DOHH2 (cell line): ENCODE data around the gene DUSP12.

ENCODE experiments used
- H3F3A ChIP-seq: fragments of 200-600 bp; sonication (generic), shearing (Covaris generic); 2 replicates; pipeline ENCODE4 v1.6.0; 2016; ENCODE audit warnings: antibody characterized with exemption, mild to moderate bottlenecking; ENCODE audit not compliant: control insufficient read depth, insufficient read depth
- H3K27ac ChIP-seq: fragments of 200-600 bp; sonication (generic); 2 replicates; pipeline ENCODE4 v1.5.1; 2014; ENCODE audit warnings: low read depth, mild to moderate bottlenecking, low read length, moderate library complexity
- H3K27me3 ChIP-seq: fragments of 200-600 bp; sonication (generic); 2 replicates; pipeline ENCODE4 v1.6.1; 2014; ENCODE audit warnings: mild to moderate bottlenecking, low read length, mixed read lengths; ENCODE audit not compliant: control insufficient read depth
- H3K36me3 ChIP-seq: fragments of 200-600 bp; sonication (generic); 2 replicates; pipeline ENCODE4 v1.6.1; 2014; ENCODE audit warnings: mild to moderate bottlenecking, low read length, moderate library complexity, mixed read lengths; ENCODE audit not compliant: control insufficient read depth
- H3K4me1 ChIP-seq: fragments of 200-600 bp; sonication (generic); 2 replicates; pipeline ENCODE4 v1.6.1; 2014; ENCODE audit warnings: mild to moderate bottlenecking, low read length, mixed read lengths; ENCODE audit not compliant: control insufficient read depth
- H3K4me2 ChIP-seq: fragments of 200-600 bp; sonication (generic); 2 replicates; pipeline ENCODE4 v1.6.0; 2014; ENCODE audit warnings: mild to moderate bottlenecking, low read length, moderate library complexity
- H3K4me3 ChIP-seq: fragments of 200-600 bp; sonication (generic); 2 replicates; pipeline ENCODE4 v1.5.1; 2014; ENCODE audit warnings: mild to moderate bottlenecking, low read length, mixed read lengths
- H3K79me2 ChIP-seq: fragments of 200-600 bp; sonication (generic); 2 replicates; pipeline ENCODE4 v1.6.1; 2014; ENCODE audit warnings: mild to moderate bottlenecking, low read length, mixed read lengths; ENCODE audit not compliant: control insufficient read depth
- H3K9me2 ChIP-seq: fragments of 200-600 bp; sonication (generic); replicated peaks from 2 replicates; pipeline ENCODE4 v1.6.1; 2014; ENCODE audit warnings: mild to moderate bottlenecking, low read length, mixed read lengths; ENCODE audit not compliant: control insufficient read depth
- H3K9me3 ChIP-seq: fragments of 200-600 bp; sonication (generic); 2 replicates; pipeline ENCODE4 v1.6.1; 2014; ENCODE audit warnings: antibody characterized with exemption, low read length, mixed read lengths; ENCODE audit not compliant: control insufficient read depth, insufficient read depth
- H4K20me1 ChIP-seq: fragments of 200-600 bp; sonication (generic); 2 replicates; pipeline ENCODE4 v1.6.0; 2014; ENCODE audit warnings: low read depth, mild to moderate bottlenecking, antibody characterized with exemption, low read length, moderate library complexity; ENCODE audit not compliant: control insufficient read depth, insufficient read depth
- CTCF ChIP-seq: fragments of 200-600 bp; sonication (generic); IDR thresholded peaks from one replicate; pipeline ENCODE4 v1.5.1; 2014; ENCODE audit warnings: antibody characterized with exemption, mild to moderate bottlenecking, low read depth, low read length; ENCODE audit not compliant: poor library complexity, severe bottlenecking
- EZH2phosphoT487 ChIP-seq: fragments of 200-600 bp; sonication (generic); IDR thresholded peaks from 2 replicates; pipeline ENCODE4 v1.6.1; 2017; ENCODE audit warnings: borderline replicate concordance, mild to moderate bottlenecking, antibody characterized with exemption, low read length, moderate library complexity, mixed read lengths

Gene DUSP12

GRCh38 chr1:161749509-161750407, at the start of gene DUSP12:
Gene DUSP12, plus strand, starts transcription at chr1:161749786. Its CDS starts 16 bp downstream, at chr1:161749802.
- no peaks in the 10 kb centered on the region for H3K9me2 ChIP-seq
- no peaks in the 10 kb centered on the region for H3K9me3 ChIP-seq
- H3K4me2 ChIP-seq: peak within 1 kb of the TSS; percentile 87
- peaks cover 38% of the 10 kb centered on the region for H3K79me2 ChIP-seq
- peak within 1 kb of the TSS; percentile 62 for H3K27ac ChIP-seq
- no peaks in the 10 kb centered on the region for H3K27me3 ChIP-seq
- no peaks in the 10 kb centered on the region for H4K20me1 ChIP-seq
- H3K36me3 ChIP-seq: peaks cover 34% of the 10 kb centered on the region
- peak within 1 kb of the TSS; percentile 93 for H3K4me3 ChIP-seq
- no peak for TF ChIP-seq EZH2phosphoT487
- TF ChIP-seq CTCF: peak; percentile 47
- H3F3A ChIP-seq: no peaks in the 10 kb centered on the region
- H3K4me1 ChIP-seq: peaks cover 30% of the 10 kb centered on the region

- peaks cover 2% of the 10 kb centered on the region for H3K36me3 ChIP-seq
- H4K20me1 ChIP-seq: no peaks in the 10 kb centered on the region
- no peaks in the 10 kb centered on the region for H3K9me2 ChIP-seq
- peaks cover 38% of the 10 kb centered on the region for H3K4me1 ChIP-seq
- TF ChIP-seq CTCF (no peak), EZH2phosphoT487 (no peak)
- no peaks in the 10 kb centered on the region for H3K9me3 ChIP-seq
- H3F3A ChIP-seq: peaks cover 30% of the 10 kb centered on the region
- H3K79me2 ChIP-seq: peaks cover 6% of the 10 kb centered on the region
- H3K4me3 ChIP-seq: no peak overlapping the region
- H3K27ac ChIP-seq: no peak overlapping the region
- H3K4me2 ChIP-seq: no peak overlapping the region
- H3K27me3 ChIP-seq: no peaks in the 10 kb centered on the region
Measured at GRCh38 chr1:161702250-161702649, 47.3 kb upstream of the DUSP12 start.

- peaks cover 54% of the 10 kb centered on the region for H3K4me1 ChIP-seq
- 0 out of 2 replicates have a peak, but pooled peaks cover 5% of the 10 kb centered on the region for H4K20me1 ChIP-seq
- H3K9me2 ChIP-seq: no peaks in the 10 kb centered on the region
- peaks cover 35% of the 10 kb centered on the region for H3K36me3 ChIP-seq
- TF ChIP-seq EZH2phosphoT487 (no peak), CTCF (no peak)
- peak overlapping the region; percentile 90 for H3K27ac ChIP-seq
- peak overlapping the region; percentile 96 for H3K4me3 ChIP-seq
- H3K4me2 ChIP-seq: peak overlapping the region; percentile 66
- peaks cover 38% of the 10 kb centered on the region for H3K79me2 ChIP-seq
- no peaks in the 10 kb centered on the region for H3K27me3 ChIP-seq
- H3F3A ChIP-seq: peaks cover 39% of the 10 kb centered on the region
- H3K9me3 ChIP-seq: no peaks in the 10 kb centered on the region
Measured at GRCh38 chr1:161705537-161705936, 44.0 kb upstream of the DUSP12 start.
